ENCODE data around the gene PHACTR1. TPM values are rescaled to one million over a fixed set of nuclear protein-coding genes. Genes with fewer than 3 reads are reported as not detected.

The PHACTR1 gene
- total RNA-seq, 1 donor from 2014 or later, result 22.8 TPM

DNA sequence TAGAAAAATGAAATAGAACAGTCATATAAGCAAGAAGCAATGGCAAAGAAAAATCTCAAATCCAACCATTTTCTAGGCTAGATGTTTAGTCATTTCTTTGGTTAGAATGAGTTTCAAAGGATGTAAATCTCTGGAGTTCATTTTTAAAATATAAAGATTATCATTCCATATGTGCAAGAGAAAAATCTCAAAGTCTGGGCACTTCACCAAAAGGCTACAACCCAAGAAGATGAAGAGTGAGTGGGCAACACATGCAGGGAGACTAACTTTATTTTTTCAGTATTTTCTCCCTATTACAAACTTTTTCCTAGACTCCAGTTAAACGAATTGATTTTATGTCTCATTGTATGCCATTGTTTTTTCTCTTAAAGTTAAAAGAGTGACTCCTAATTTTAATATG, 83.6 kb downstream of the PHACTR1 start:
- no peak for DNase-seq (ENCODE audit: extremely low read depth, low read depth, low spot score)

GRCh38 chr6:12801141-12801540, 84.6 kb downstream of the PHACTR1 start:
- DNase-seq (ENCODE audit: extremely low read depth, low read depth, low spot score), result no peak

DNA sequence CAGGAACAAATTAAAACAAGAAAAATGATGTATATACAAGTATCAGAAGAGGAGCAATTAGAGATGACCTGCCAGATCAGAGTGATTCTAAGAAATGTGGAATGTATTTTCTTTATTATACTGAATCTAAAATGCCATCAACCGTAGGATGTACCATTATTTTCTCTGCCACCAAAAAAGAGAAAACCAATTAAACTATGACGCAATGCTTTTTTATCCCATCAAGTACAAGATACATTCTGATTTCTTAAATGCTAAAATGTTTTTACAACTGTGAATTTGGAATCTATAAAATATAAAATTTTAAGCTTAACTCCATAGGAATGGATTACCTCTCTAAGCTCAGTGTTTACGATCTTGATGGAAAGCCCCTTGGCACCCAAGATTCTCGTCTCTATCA, 85.9 kb downstream of the PHACTR1 start:
- no peak for DNase-seq (ENCODE audit: extremely low read depth, low read depth, low spot score)

DNA sequence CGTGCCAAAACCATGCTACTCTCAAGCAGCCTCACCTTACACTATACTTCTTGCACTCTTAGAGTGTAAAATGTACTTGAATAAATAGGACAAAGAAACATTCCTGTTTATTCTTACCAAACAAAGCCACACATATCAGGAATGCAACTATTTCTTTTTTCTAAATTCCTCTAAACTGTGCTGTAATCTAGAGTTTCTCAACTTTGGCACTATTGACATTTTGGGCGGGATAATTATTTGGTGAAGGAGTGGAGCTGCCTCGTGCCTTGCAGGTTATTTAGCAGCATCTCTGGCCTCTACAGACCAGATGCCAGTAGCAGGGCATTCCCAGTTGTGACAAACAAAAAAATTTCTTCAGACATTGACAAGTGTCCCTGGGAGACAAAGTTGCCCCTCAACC, 86.9 kb downstream of the PHACTR1 start:
- no peak for DNase-seq (ENCODE audit: extremely low read depth, low read depth, low spot score)

DNA sequence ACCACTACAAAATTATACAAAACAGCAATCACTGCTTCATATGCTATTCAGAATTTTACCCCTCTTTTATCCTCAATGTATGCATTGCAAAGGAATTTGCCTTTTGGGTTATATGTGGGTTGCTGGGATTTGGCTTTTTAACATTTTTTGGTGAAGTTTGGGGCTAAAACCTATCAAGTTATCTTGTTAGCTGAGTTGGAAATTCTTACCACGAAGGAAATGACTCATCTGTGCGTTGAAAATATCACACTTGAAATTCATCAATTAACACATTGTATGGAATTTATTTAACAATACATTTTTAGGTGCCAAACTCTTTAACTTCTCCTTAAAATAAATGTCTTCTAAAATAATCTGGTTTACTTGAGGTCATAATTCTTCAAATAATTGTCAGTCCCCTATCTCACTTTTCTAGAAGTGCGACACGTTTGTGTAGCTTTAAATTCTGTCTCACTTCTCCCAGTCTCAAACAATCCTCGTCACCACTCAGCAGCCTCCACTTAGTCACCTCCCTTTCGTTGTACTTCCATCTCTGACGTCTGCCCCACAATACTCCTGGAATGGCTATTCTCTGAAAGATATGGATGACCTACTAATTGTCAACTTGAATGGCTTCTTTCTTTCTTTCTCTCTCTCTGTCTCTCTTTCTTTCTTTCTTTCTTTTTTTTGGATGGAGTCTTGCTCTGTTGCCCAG, 88.5 kb downstream of the PHACTR1 start:
- DNase-seq (ENCODE audit: extremely low read depth, low read depth, low spot score), result no peak

DNA sequence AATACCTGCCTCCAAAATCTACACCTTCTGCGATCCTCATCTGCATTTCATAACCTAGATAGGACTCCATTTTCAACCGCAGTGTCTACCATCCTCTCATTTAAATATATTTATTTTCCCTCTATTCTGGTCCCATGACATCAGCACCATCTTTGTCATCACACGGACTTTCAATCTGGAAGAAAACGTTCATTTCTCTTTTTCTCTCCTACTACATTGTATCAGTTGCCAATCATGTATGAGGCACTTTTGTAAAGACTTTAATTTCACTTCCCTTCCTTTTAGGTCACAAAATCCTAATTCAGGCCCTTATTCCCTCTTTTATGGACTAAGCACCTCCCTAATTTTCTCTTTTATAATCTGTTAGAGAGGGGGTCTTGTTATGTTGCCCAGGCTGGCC, 89.6 kb downstream of the PHACTR1 start:
- no peak for DNase-seq (ENCODE audit: extremely low read depth, low read depth, low spot score)

- no peak for DNase-seq (ENCODE audit: extremely low read depth, low read depth, low spot score)
These were observed 90.2 kb downstream of the PHACTR1 start for GRCh38 chr6:12806796-12807195.

GRCh38 chr6:12811519-12811918, 95.0 kb downstream of the PHACTR1 start:
- no peak for DNase-seq (ENCODE audit: extremely low read depth, low read depth, low spot score)

DNA sequence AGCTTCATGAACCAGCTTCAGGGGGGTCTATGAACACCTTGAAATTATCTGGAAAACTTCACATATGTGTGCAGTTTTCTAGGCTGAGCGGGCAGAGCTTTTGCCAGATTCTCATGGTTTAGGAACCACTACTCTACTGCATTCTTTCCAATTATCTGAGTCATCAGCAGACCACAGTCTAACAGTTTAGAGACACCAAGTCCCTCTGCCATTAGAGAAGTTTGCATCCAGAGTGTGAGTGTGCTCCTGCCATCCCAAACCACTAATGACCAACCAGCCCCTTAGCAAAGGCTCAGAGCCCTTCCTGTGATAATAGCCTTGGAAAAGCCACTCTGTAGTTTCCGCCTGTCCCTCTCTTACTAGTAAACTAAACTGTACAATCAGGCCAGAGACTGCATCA, 96.8 kb downstream of the PHACTR1 start:
- no peak for DNase-seq (ENCODE audit: extremely low read depth, low read depth, low spot score)

GRCh38 chr6:12814015-12814414, 97.4 kb downstream of the PHACTR1 start:
- DNase-seq (ENCODE audit: extremely low read depth, low read depth, low spot score), result no peak

DNA sequence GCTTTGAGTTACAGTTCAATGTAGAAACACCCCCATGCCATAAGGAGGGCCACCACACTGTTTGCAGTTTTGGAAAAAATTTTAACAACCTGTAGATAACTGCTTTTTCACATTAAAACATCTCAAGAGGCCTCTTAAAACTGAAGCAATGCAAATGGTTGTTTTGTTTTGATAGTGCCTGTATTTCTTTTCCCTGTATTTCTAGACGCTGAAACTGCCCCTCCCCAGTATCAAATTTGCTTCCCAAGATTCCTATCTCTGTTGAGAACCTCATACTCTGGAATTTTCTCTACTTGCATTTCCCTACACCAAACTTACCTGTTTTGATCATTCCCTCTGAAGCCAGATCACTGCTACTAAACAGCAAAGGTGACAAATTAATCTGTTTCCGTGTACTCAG, 98.5 kb downstream of the PHACTR1 start:
- DNase-seq (ENCODE audit: extremely low read depth, low read depth, low spot score), result no peak

DNA sequence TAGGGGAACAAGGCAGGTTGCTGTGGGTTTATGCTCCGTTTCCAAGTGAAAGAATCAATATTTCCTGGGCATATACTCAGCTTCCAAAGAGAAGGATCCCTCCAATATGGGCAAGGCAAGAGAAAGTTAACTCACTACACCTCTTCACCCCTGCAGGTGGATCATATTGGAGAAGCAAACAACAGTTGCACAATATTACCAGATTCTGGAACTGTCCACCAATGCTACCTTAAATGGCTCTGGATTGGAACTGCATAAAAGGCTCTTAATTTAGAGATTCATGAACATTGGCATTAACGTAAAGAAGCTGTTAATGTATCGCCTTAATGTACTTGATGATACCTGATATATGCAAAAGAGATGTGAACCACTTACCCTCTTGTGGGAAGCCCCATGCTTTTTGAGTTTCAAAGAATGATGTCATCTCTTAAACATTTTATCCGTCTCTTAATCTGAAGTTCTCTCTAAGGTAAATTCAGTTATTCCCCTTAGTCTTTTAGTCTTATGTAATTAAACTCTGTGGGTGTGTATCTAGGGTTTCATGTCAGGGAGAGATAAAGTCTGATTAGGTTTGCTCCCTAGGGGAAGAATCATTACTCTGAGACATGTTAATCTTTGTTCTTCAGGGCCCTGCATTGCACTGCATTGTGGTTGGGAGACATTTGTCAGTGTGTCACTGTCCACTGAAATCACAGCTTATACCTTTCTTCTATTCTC, 99.5 kb downstream of the PHACTR1 start:
- DNase-seq (ENCODE audit: extremely low read depth, low read depth, low spot score), result no peak

DNA sequence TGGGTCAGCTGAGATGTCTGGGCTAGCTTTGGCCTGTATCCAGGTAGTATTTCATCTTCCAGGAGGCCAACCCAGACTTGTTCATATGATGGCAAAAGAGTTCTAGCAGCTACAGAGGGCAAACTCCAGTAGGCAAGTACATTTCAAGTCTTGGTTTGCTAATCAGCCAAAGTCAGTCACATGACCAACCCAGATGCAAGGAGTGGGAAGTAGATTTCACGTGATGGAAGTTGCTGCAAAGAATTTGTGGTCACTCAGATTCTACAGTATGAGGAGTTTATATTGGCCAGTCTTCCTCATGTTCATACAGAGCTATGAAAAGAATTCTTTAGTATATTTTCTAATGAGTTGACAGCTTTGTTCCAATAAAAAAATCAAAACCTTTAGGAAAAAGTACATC, 101.8 kb downstream of the PHACTR1 start:
- DNase-seq (ENCODE audit: extremely low read depth, low read depth, low spot score), result no peak

DNA sequence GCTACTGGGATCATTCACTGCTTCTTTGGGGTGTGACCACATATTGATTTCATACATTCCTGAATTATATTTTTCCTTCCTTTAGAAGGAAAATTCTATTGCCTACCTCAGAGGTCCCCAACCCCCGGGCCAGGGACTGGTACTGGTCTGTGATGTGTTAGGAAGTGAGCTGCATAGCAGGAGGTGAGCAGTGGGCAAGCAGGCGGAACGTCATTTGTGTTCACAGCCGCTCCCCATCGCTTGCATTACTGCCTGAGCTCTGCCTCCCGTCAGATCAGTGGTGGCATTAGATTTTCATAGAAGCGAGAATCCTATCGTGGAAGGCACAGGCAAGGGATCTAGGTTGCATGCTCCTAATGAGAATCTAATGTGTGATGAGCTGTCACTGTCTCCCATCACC, 107.3 kb downstream of the PHACTR1 start:
- no peak for DNase-seq (ENCODE audit: extremely low read depth, low read depth, low spot score)

DNA sequence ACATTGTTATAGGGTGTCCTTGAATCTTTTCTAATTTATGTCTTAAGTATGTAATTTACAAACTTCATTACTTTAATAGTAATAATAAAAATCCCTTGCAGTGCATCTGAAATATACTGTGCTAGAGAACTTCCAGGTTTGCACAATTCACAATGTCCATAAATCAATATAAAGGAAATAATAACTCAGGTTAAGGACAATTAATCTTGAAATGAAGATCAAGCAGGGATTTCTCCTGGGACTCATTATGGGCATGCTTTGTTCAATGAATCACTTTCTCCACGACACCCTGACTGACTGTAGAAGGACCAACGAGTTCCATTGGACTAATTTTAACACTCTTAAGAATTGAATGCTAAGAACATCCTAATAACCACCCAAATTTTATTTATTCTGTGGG, 110.0 kb downstream of the PHACTR1 start:
- DNase-seq (ENCODE audit: extremely low read depth, low read depth, low spot score), result no peak

DNA sequence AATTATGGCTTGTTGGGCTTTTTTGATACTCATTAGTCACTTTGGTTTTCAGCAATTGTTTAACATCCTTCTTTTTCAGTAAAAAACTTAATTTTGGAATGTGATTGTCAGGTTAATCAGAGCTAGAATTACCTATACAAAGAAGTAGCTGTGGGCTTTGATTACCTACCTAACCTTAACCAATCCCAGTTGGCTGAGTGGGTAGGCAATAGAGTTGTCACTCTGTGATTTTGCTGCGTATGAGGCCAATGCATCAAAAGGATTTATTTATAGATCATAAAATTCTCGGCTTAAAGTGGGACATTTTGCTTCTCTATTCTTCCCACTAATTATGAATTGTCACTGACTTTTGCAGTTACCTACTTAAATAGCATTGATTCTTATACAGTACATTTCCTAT, 111.4 kb downstream of the PHACTR1 start:
- DNase-seq (ENCODE audit: extremely low read depth, low read depth, low spot score), result no peak

GRCh38 chr6:12832226-12832735, 115.7 kb downstream of the PHACTR1 start:
- no peak for DNase-seq (ENCODE audit: extremely low read depth, low read depth, low spot score)

DNA sequence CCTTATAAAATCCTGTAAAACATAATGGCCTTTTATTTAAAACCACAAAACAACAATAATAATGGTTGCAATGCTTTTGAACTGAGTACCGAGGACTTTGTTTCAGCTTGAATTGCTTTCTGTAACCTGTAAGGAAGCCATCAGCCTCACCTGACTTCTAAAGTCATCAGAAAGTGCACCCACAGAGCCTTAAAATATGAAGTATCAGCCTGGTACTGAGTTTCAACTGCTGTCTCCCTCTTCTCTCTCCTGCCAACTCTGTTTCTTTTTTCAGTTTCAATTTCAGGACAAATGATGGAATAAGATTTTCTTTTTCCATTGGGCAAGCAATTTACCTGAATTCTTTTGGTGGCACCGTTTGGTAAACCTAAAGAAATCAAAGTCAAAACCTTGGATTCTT, 119.4 kb downstream of the PHACTR1 start:
- DNase-seq (ENCODE audit: extremely low read depth, low read depth, low spot score), result no peak

DNA sequence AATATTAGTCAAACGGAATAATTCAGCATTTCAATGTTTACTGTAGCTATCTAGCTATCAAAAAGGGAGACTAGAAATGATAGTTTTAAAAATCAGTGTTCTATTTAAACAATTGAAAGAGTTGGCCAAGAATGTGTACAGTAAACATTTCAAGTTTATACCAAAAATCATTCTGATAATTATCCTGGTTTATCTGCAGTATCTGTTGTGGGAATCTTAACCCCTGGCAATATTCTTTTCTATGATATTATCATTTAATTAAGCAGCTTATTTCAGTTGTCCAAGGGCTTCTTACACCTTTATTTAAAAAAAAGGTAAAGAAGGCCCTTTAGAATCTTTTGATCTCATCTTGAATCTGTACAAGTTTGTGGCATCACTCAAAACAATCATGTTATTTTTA, 125.1 kb downstream of the PHACTR1 start:
- DNase-seq (ENCODE audit: extremely low read depth, low read depth, low spot score), result no peak

- no peak for DNase-seq (ENCODE audit: extremely low read depth, low read depth, low spot score)
These were observed 125.5 kb downstream of the PHACTR1 start for GRCh38 chr6:12842114-12842513.

DNA sequence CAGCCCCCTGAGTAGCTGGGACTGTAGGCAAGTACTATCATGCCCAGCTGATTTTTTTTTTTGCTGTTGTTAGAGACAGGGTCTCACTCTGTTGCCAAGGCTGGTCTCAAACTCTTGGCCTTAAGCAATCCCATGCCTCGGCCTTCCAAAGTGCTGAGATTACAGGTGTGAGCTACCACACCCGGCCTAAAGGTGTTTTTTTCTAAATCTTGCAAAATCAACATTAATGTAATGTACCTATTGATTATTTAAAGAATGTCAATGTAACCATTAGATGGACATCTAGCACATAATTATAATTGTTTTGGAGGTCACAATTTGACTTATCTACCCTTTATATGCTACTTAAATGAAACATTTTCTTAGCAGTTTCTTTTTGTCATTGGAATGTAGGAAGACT, 126.1 kb downstream of the PHACTR1 start:
- no peak for DNase-seq (ENCODE audit: extremely low read depth, low read depth, low spot score)
